A673 (cell line): ENCODE measurements around the gene MAPK8.

ENCODE experiments used
- CTCF ChIP-seq: fragments of 300-800, 200-600 bp; sonication (generic); conservative IDR thresholded peaks from 2 replicates; pipeline ENCODE4 v1.5.1; 2017; ENCODE audit warnings: low read depth, mild to moderate bottlenecking, antibody characterized with exemption, low read length, moderate library complexity, mixed read lengths
- EZH2 ChIP-seq: fragments of 200-600 bp; sonication (generic); IDR thresholded peaks from 2 replicates; pipeline ENCODE4 v1.6.1; 2017; ENCODE audit warnings: borderline replicate concordance, low read depth, mild to moderate bottlenecking, mixed read lengths, antibody characterized with exemption, low read length; ENCODE audit not compliant: poor library complexity, severe bottlenecking

DNA sequence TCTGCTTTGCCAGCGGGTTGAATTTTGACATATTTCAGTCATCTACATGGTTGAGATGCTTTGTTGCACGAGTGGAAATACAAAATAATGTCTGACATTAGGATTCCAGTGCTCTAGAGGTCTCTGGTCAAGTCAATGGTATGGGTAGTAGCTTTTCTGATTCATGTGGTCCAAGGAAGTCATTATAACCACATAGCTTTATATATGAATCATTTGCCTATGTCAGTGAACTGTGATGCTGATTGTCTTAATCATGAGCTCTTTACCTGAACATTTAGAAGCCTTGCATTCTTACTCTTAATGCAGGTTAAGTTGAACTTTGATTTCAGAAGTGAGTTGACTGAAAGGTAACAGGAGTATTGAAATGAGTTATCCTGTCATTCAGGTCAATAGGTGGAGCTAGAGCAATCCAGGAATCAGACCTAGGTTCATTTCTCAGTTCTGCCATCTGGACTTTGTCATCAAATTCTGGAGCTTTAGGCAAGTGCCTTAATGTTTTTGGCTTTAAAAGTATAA lies 3.3 kb downstream of the MAPK8 start:
- TF ChIP-seq CTCF (peak; percentile 48), EZH2 (no peak)
